GM23338 (cell line): ENCODE data around the gene TMEM273. TPM values are rescaled to one million over a fixed set of nuclear protein-coding genes. Genes with fewer than 3 reads are reported as not detected.

Source experiments
- ATAC-seq: fragments of 200-7000 bp; cut with Tn5 transposase; 3 replicates; pipeline ENCODE4 v1.9.1; 2020
- DNase-seq: peaks from one replicate; pipeline ENCODE4 v3.0.0-alpha.2; 2015; ENCODE audit warnings: low spot score
- H2AFZ ChIP-seq: fragments of 200-600 bp; sonication (generic); 2 replicates; pipeline ENCODE4 v1.8.0; 2016; ENCODE audit warnings: antibody characterized with exemption, mild to moderate bottlenecking, moderate library complexity
- H3F3A ChIP-seq: fragments of 200-600 bp; sonication (generic); replicated peaks from 2 replicates; pipeline ENCODE4 v1.8.0; 2017; ENCODE audit warnings: antibody characterized with exemption, mixed run types, low read depth
- H3K27ac ChIP-seq: fragments of 200-600 bp; sonication (generic); 2 replicates; pipeline ENCODE4 v1.6.1; 2016; ENCODE audit warnings: low read depth
- H3K27me3 ChIP-seq: fragments of 200-600 bp; sonication (generic); 2 replicates; pipeline ENCODE4 v1.8.0; 2016; ENCODE audit warnings: mild to moderate bottlenecking, mixed run types, moderate library complexity; ENCODE audit not compliant: insufficient read depth
- H3K36me3 ChIP-seq: fragments of 200-600 bp; sonication (generic); 2 replicates; pipeline ENCODE4 v1.8.0; 2016; ENCODE audit warnings: mild to moderate bottlenecking; ENCODE audit not compliant: insufficient read depth
- H3K4me1 ChIP-seq: fragments of 200-600 bp; sonication (generic); 2 replicates; pipeline ENCODE4 v1.8.0; 2016; ENCODE audit warnings: mild to moderate bottlenecking, moderate library complexity; ENCODE audit not compliant: insufficient read depth
- H3K4me2 ChIP-seq: fragments of 200-600 bp; sonication (generic); 2 replicates; pipeline ENCODE4 v1.7.1; 2017; ENCODE audit warnings: mixed run types
- H3K4me3 ChIP-seq: fragments of 200-600 bp; sonication (generic); 2 replicates; pipeline ENCODE4 v1.6.1; 2016; ENCODE audit warnings: mixed run types
- H3K79me2 ChIP-seq: fragments of 200-600 bp; sonication (generic); replicated peaks from 2 replicates; pipeline ENCODE4 v1.8.0; 2017; ENCODE audit warnings: mild to moderate bottlenecking; ENCODE audit not compliant: insufficient read depth
- H3K9me2 ChIP-seq: fragments of 200-600 bp; sonication (generic); 2 replicates; pipeline ENCODE4 v1.8.0; 2017; ENCODE audit not compliant: insufficient read depth
- H4K20me1 ChIP-seq: fragments of 200-600 bp; sonication (generic); replicated peaks from 2 replicates; pipeline ENCODE4 v1.8.0; 2017; ENCODE audit warnings: mild to moderate bottlenecking; ENCODE audit not compliant: insufficient read depth
- H3K27ac Mint-ChIP-seq: 2 replicates; pipeline ENCODE4 v1.8.0; 2020; ENCODE audit warnings: inconsistent platforms, mild to moderate bottlenecking, moderate library complexity, mixed read lengths
- H3K27me3 Mint-ChIP-seq: 3 replicates; pipeline ENCODE4 v1.8.0; 2022; ENCODE audit warnings: low read depth, mild to moderate bottlenecking, moderate library complexity, mixed read lengths, inconsistent platforms; ENCODE audit not compliant: insufficient read depth, poor library complexity
- H3K36me3 Mint-ChIP-seq: 3 replicates; pipeline ENCODE4 v1.8.0; 2021; ENCODE audit warnings: low read depth, mild to moderate bottlenecking, inconsistent platforms, moderate library complexity, mixed read lengths
- H3K4me1 Mint-ChIP-seq: 3 replicates; pipeline ENCODE4 v1.8.0; 2020; ENCODE audit warnings: mild to moderate bottlenecking, inconsistent platforms, mixed read lengths
- H3K4me3 Mint-ChIP-seq: 3 replicates; pipeline ENCODE4 v1.8.0; 2021; ENCODE audit warnings: moderate library complexity, mild to moderate bottlenecking, inconsistent platforms, mixed read lengths
- H3K9me3 Mint-ChIP-seq: 3 replicates; pipeline ENCODE4 v1.8.0; 2020; ENCODE audit warnings: moderate library complexity, mild to moderate bottlenecking, inconsistent platforms, mixed read lengths
- CTCF ChIP-seq, 2 experiments: fragments of 200-600 bp in 1 of 2; sonication (generic) in 1 of 2; conservative IDR thresholded peaks; 2 replicates each; pipeline versions ENCODE4 v1.5.1 to v1.6.1; 2016 to 2017; ENCODE audit warnings: antibody characterized with exemption in 2 of 2, low read depth in 2 of 2, mild to moderate bottlenecking in 2 of 2, moderate library complexity in 1 of 2
- JUNB ChIP-seq: IDR thresholded peaks from one replicate; pipeline ENCODE4 v1.6.1; 2016; ENCODE audit warnings: antibody characterized with exemption; ENCODE audit not compliant: unreplicated experiment
- STAT1 ChIP-seq: IDR thresholded peaks from one replicate; pipeline ENCODE4 v1.6.1; 2016; ENCODE audit warnings: antibody characterized with exemption; ENCODE audit not compliant: unreplicated experiment
- ZNF331 ChIP-seq: fragments of 250-450 bp; sonication (Bioruptor Pico); IDR thresholded peaks from 2 replicates; pipeline ENCODE4 v1.5.0; 2020; ENCODE audit warnings: low read depth, mild to moderate bottlenecking, moderate library complexity
- polyA plus RNA-seq: library from polyadenylated mRNA; unstranded; fragments of >200 nt; fragmentation: Nextera tagmentation; extraction: Ambion mirVana; gene quantifications from 2 replicates; pipeline ENCODE4 v1.2.1, GENCODE V29; 2016
- total RNA-seq: library from RNA; depleted of rRNA; stranded (reverse); fragments of >200 nt; shearing (Covaris generic); gene quantifications from 2 replicates; pipeline ENCODE4 v1.2.3, GENCODE V29; 2014

Gene TMEM273
- total and polyA plus RNA-seq, 2 experiments from 2014 or later = not detected

GRCh38 chr10:49151481-49151880, 36.7 kb downstream of the TMEM273 start:
- Histone ChIP-seq H3K4me2 (no peak overlapping the region), H4K20me1 (no peaks in the 10 kb centered on the region), H3K4me1 (no peaks in the 10 kb centered on the region), H2AFZ (no peak overlapping the region), H3K27ac (no peak overlapping the region), H3F3A (no peaks in the 10 kb centered on the region), H3K36me3 (no peaks in the 10 kb centered on the region), H3K4me3 (no peak overlapping the region), H3K79me2 (no peaks in the 10 kb centered on the region), H3K9me2 (peaks cover 21% of the 10 kb centered on the region; the same call in 1 of the 2 replicates), H3K27me3 (no peaks in the 10 kb centered on the region)
- H3K4me3 Mint-ChIP-seq = no peak overlapping the region
- H3K9me3 Mint-ChIP-seq = peaks cover 14% of the 10 kb centered on the region
- no peak for ATAC-seq
- TF ChIP-seq ZNF331 (CRISPR knock-in tag) = no peak
- TF ChIP-seq STAT1 = no peak
- peaks cover 7% of the 10 kb centered on the region; the same call in 2 of the 3 replicates for H3K36me3 Mint-ChIP-seq
- no peak overlapping the region for H3K27ac Mint-ChIP-seq
- H3K27me3 Mint-ChIP-seq = no peaks in the 10 kb centered on the region
- H3K4me1 Mint-ChIP-seq = no peaks in the 10 kb centered on the region; the same call in 1 of the 3 replicates
- no peak for DNase-seq

DNA sequence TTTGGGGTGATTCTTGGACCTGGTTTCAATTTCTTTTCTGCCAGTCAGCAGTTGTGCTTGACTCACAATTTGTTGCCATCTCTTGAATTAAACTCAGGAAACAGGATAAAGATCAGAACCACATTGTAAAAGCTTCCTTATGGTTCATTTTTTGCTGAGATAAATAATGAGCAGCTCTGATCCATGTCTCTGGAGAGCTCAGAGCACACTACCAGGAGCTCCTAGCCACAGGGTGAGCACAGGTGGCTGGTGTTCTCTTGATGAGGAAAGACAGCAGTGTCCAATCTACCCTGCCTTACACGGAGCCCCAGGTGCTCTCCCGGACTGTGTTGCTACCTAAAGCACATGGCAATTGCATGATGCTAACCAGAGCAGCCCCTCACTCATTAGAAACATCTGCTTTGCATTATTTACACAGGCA, 37.2 kb downstream of the TMEM273 start:
- Histone ChIP-seq H3K4me3 (no peak overlapping the region), H3K27ac (no peak overlapping the region), H3F3A (no peaks in the 10 kb centered on the region), H2AFZ (no peak overlapping the region), H3K4me1 (no peaks in the 10 kb centered on the region), H4K20me1 (no peaks in the 10 kb centered on the region), H3K36me3 (no peaks in the 10 kb centered on the region), H3K79me2 (no peaks in the 10 kb centered on the region), H3K9me2 (peaks cover 21% of the 10 kb centered on the region; the same call in 1 of the 2 replicates), H3K4me2 (no peak overlapping the region), H3K27me3 (no peaks in the 10 kb centered on the region)
- Mint-ChIP-seq H3K4me1 (no peaks in the 10 kb centered on the region; the same call in 2 of the 3 replicates), H3K27me3 (no peaks in the 10 kb centered on the region), H3K36me3 (peaks cover 7% of the 10 kb centered on the region; the same call in 2 of the 3 replicates), H3K4me3 (no peak overlapping the region), H3K9me3 (peaks cover 16% of the 10 kb centered on the region), H3K27ac (no peak overlapping the region)
- ATAC-seq = no peak
- TF ChIP-seq STAT1 = no peak
- DNase-seq = no peak

DNA sequence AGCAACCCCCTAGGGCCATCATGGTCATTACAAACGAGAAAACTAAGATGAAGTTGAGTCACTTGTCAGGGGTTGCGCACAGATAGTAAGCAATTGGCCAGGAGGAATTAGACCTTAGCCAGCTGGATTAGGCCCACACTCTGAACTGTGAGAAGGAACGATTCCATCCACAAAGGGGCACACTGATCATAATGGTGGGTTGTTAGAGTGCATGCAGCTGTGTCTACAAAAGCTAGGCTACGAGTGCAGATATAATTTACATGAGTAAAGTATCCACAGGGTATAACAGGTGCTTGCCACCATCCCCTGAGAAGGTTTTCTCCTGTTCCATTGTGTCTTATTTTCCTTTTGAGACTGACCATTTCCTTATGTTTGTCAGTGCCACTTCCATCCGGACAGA, 37.8 kb downstream of the TMEM273 start:
- Histone ChIP-seq H3K9me2 (peaks cover 18% of the 10 kb centered on the region; the same call in 1 of the 2 replicates), H3K4me2 (no peak overlapping the region), H3F3A (no peaks in the 10 kb centered on the region), H3K27me3 (no peaks in the 10 kb centered on the region), H3K4me1 (no peaks in the 10 kb centered on the region), H2AFZ (no peak overlapping the region), H3K36me3 (no peaks in the 10 kb centered on the region), H4K20me1 (no peaks in the 10 kb centered on the region), H3K27ac (no peak overlapping the region), H3K79me2 (no peaks in the 10 kb centered on the region), H3K4me3 (no peak overlapping the region)
- DNase-seq (no peak), ATAC-seq (no peak)
- no peaks in the 10 kb centered on the region for H3K27me3 Mint-ChIP-seq
- no peak overlapping the region for H3K27ac Mint-ChIP-seq
- H3K36me3 Mint-ChIP-seq = peaks cover 7% of the 10 kb centered on the region; the same call in 2 of the 3 replicates
- no peak for TF ChIP-seq CTCF (conservative IDR thresholded peaks at IDR 0.05; ENCODE audit: low read depth in 2 of 2)
- TF ChIP-seq JUNB = no peak
- no peak overlapping the region for H3K4me3 Mint-ChIP-seq
- H3K4me1 Mint-ChIP-seq = no peaks in the 10 kb centered on the region; the same call in 2 of the 3 replicates
- peaks cover 16% of the 10 kb centered on the region for H3K9me3 Mint-ChIP-seq
